Endothelial cell of umbilical vein (primary cell): Measurements from ENCODE around the gene LRRC66. TPM values are rescaled to one million over a fixed set of nuclear protein-coding genes. Genes with fewer than 3 reads are reported as not detected.

Experiments used
- BruUV-seq: library from RNA; stranded (reverse); fragments of 400-500 nt; replicated peaks from 2 replicates; lab custom pipeline; 2021; lab: Mats Ljungman, UMichigan
- CTCF ChIA-PET: fragments of 300-600, 350-600 bp; sonication (Branson Sonifier 250); formaldehyde crosslinking; loops from one replicate; lab custom pipeline; 2021; ENCODE audit warnings: antibody characterized with exemption, inconsistent platforms; lab: Charles Lee
- POLR2A ChIA-PET: fragments of 300-600, 350-600 bp; sonication (Branson Sonifier 250); formaldehyde crosslinking; loops from one replicate; lab custom pipeline; 2021; ENCODE audit warnings: antibody characterized with exemption, inconsistent platforms; lab: Charles Lee
- DNase-seq: peaks from one replicate; pipeline ENCODE4 v3.0.0-alpha.2; 2011; ENCODE audit warnings: low read depth, low spot score
- FAIRE-seq: peaks from 2 replicates; lab custom pipeline; 2011; peaks lifted over from hg19 to GRCh38; lab: Jason Lieb, UNC
- H2AFZ ChIP-seq: 2 replicates; pipeline ENCODE4 v1.6.0; 2012; ENCODE audit warnings: low read depth, low read length, control low read depth, inconsistent platforms
- H3K27ac ChIP-seq: 2 replicates; pipeline ENCODE4 v1.5.1; 2011; ENCODE audit warnings: low read depth, mild to moderate bottlenecking, control low read depth, low read length, moderate library complexity; ENCODE audit not compliant: insufficient read depth
- H3K27me3 ChIP-seq, 2 experiments: 2 replicates each; pipeline versions ENCODE4 v1.6.0 to v1.6.1; 2011; ENCODE audit warnings: low read length in 2 of 2, mixed read lengths in 1 of 2; ENCODE audit not compliant: control insufficient read depth in 2 of 2, insufficient read depth in 2 of 2
- H3K36me3 ChIP-seq, 2 experiments: 2 replicates in 1 of 2; 3 replicates in 1 of 2; pipeline ENCODE4 v1.5.1; 2011; ENCODE audit warnings: low read length in 2 of 2, mild to moderate bottlenecking in 1 of 2, moderate library complexity in 1 of 2; ENCODE audit not compliant: control insufficient read depth in 2 of 2, insufficient read depth in 2 of 2; ENCODE audit errors: extremely low read depth in 1 of 2
- H3K4me1 ChIP-seq: 3 replicates; pipeline ENCODE4 v1.5.1; 2011; ENCODE audit warnings: mild to moderate bottlenecking, low read length; ENCODE audit not compliant: control insufficient read depth, insufficient read depth; ENCODE audit errors: extremely low read depth
- H3K4me2 ChIP-seq: 2 replicates; pipeline ENCODE4 v1.6.1; 2011; ENCODE audit warnings: low read length, control low read depth, mixed read lengths; ENCODE audit not compliant: insufficient read depth
- H3K4me3 ChIP-seq, 3 experiments: fragments of 200-600 bp in 1 of 3; sonication (generic), shearing (Covaris generic) in 1 of 3; replicated peaks in 1 of 3; 2 replicates each; pipeline ENCODE4 v1.5.1; 2011 to 2016; ENCODE audit warnings: control low read depth in 3 of 3, low read length in 3 of 3, mild to moderate bottlenecking in 2 of 3, inconsistent platforms in 1 of 3, low read depth in 1 of 3, moderate library complexity in 1 of 3; ENCODE audit not compliant: insufficient read depth in 1 of 3
- H3K79me2 ChIP-seq: 2 replicates; pipeline ENCODE4 v1.6.0; 2012; ENCODE audit warnings: low read length, inconsistent platforms; ENCODE audit not compliant: control insufficient read depth, insufficient read depth
- H3K9ac ChIP-seq: replicated peaks from 2 replicates; pipeline ENCODE3; 2011; ENCODE audit warnings: low read length, control low read depth; ENCODE audit not compliant: insufficient read depth; ENCODE audit errors: extremely low read depth
- H3K9me1 ChIP-seq: replicated peaks from 3 replicates; pipeline ENCODE4 v1.6.0; 2011; ENCODE audit warnings: mild to moderate bottlenecking, low read length; ENCODE audit not compliant: control insufficient read depth, insufficient read depth; ENCODE audit errors: extremely low read depth
- H3K9me3 ChIP-seq: replicated peaks from 2 replicates; pipeline ENCODE4 v1.5.1; 2012; ENCODE audit warnings: low read length, inconsistent platforms; ENCODE audit not compliant: control insufficient read depth, insufficient read depth
- H4K20me1 ChIP-seq: replicated peaks from 2 replicates; pipeline ENCODE3; 2011; ENCODE audit warnings: mild to moderate bottlenecking, low read length; ENCODE audit not compliant: control insufficient read depth, insufficient read depth; ENCODE audit errors: extremely low read depth
- EZH2 ChIP-seq: IDR thresholded peaks from 2 replicates; pipeline ENCODE4 v1.6.1; 2012; ENCODE audit warnings: borderline replicate concordance, low read depth, mild to moderate bottlenecking, moderate library complexity, low read length, inconsistent platforms; ENCODE audit not compliant: severe bottlenecking
- FOS ChIP-seq: IDR thresholded peaks from 2 replicates; pipeline ENCODE4 v1.6.1; 2011; ENCODE audit warnings: mild to moderate bottlenecking, low read length, moderate library complexity, borderline replicate concordance; ENCODE audit not compliant: insufficient read depth
- GATA2 ChIP-seq: IDR thresholded peaks from 2 replicates; pipeline ENCODE4 v1.7.0; 2011; ENCODE audit warnings: low read depth, mild to moderate bottlenecking, moderate library complexity, mixed read lengths, low read length; ENCODE audit not compliant: insufficient read length, insufficient read depth
- JUN ChIP-seq: IDR thresholded peaks from 2 replicates; pipeline ENCODE4 v1.6.1; 2011; ENCODE audit warnings: borderline replicate concordance, low read depth; ENCODE audit not compliant: insufficient read length, insufficient read depth
- MYC ChIP-seq: IDR thresholded peaks from one replicate; pipeline ENCODE4 v1.6.1; 2011; ENCODE audit warnings: mild to moderate bottlenecking, low read depth, low read length
- POLR2A ChIP-seq: IDR thresholded peaks from 2 replicates; pipeline ENCODE4 v1.6.1; 2012; ENCODE audit warnings: low read depth, mild to moderate bottlenecking, control low read depth, low read length
- POLR2AphosphoS5 ChIP-seq: IDR thresholded peaks from 2 replicates; pipeline ENCODE4 v1.6.1; 2012; ENCODE audit warnings: low read depth, mild to moderate bottlenecking, control low read depth, low read length, moderate library complexity; ENCODE audit not compliant: insufficient read depth
- dilution Hi-C: fragments of 300-500 bp; cut with MboI; formaldehyde crosslinking; loops from one replicate; pipeline ENCODE4 v1.15.0; 2019; ENCODE audit warnings: low sequenced_read_pairs; ENCODE audit not compliant: extremely low pct_ligation_motif_present
- intact Hi-C: fragments of 100-400 bp; cut with micrococcal nuclease; formaldehyde crosslinking; loops from one replicate; pipeline ENCODE4 v1.10.0; 2022
- polyA plus RNA-seq, 4 experiments: library from polyadenylated mRNA; depleted of rRNA in 3 of 4; stranded (reverse) in 3 of 4; unstranded in 1 of 4; fragments of >200 nt; gene quantifications; 2 replicates each; pipeline versions ENCODE4 v1.2.1 to v1.2.3, GENCODE V29; 2011 to 2012; ENCODE audit warnings: missing spikeins in 1 of 4
- total RNA-seq: library from RNA; stranded (reverse); gene quantifications from 2 replicates; pipeline ENCODE4 v1.2.3, GENCODE V29; 2021
- TF ChIP-seq, protein P1 (sequence below), 2 donors: IDR thresholded peaks; 1 replicate in 1 of 2; 2 replicates in 1 of 2; pipeline ENCODE4 v1.5.1; 2011; ENCODE audit warnings: low read length in 2 of 2, mild to moderate bottlenecking in 2 of 2, moderate library complexity in 2 of 2, control low read depth in 1 of 2, inconsistent platforms in 1 of 2, low read depth in 1 of 2; ENCODE audit not compliant: insufficient read depth in 1 of 2; ENCODE audit errors: extremely low read depth in 1 of 2
- TF ChIP-seq, protein P2 (sequence below): IDR thresholded peaks from 2 replicates; pipeline ENCODE4 v1.6.1; 2011; ENCODE audit not compliant: insufficient read depth, insufficient read length

LRRC66 gene
- total and polyA plus RNA-seq, 2 donors (not counting 3 experiments of a cell fraction or from before 2014, with no cell fraction given) = 0.15 to 0.27 TPM

DNA sequence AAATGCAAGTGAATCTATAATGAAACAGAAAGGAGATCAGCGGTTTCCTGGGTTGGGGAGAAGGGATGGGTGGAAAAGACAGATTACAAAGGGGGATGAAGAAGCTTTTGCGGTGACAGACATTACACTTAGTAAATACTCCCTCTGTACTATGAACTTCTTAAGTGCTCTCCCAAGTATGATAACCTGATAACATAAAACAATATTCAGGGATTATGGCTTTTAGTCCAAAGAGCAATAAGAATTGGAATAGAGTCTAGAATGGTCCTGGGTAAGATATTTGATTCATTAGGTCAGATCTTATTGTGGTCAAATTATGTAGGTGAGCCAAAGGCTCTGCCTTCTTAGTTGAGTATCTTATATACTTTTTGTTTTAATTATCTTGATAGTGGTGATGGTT is 9.2 kb downstream of the LRRC66 start:
- Histone ChIP-seq H3K9me3 (no peaks in the 10 kb centered on the region), H3K4me1 (peaks cover 7% of the 10 kb centered on the region), H3K79me2 (no peaks in the 10 kb centered on the region), H3K27ac (no peak overlapping the region), H3K36me3 (no peaks in the 10 kb centered on the region), H3K4me2 (no peak overlapping the region), H3K27me3 (no peaks in the 10 kb centered on the region), H2AFZ (no peak overlapping the region), H4K20me1 (no peaks in the 10 kb centered on the region), H3K9me1 (no peaks in the 10 kb centered on the region), H3K9ac (no peak overlapping the region), H3K4me3 (no peak overlapping the region)
- POLR2A ChIA-PET = no interaction called here
- dilution Hi-C loops = no loop called here
- TF ChIP-seq, protein P1, sequence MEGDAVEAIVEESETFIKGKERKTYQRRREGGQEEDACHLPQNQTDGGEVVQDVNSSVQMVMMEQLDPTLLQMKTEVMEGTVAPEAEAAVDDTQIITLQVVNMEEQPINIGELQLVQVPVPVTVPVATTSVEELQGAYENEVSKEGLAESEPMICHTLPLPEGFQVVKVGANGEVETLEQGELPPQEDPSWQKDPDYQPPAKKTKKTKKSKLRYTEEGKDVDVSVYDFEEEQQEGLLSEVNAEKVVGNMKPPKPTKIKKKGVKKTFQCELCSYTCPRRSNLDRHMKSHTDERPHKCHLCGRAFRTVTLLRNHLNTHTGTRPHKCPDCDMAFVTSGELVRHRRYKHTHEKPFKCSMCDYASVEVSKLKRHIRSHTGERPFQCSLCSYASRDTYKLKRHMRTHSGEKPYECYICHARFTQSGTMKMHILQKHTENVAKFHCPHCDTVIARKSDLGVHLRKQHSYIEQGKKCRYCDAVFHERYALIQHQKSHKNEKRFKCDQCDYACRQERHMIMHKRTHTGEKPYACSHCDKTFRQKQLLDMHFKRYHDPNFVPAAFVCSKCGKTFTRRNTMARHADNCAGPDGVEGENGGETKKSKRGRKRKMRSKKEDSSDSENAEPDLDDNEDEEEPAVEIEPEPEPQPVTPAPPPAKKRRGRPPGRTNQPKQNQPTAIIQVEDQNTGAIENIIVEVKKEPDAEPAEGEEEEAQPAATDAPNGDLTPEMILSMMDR (IDR thresholded peaks at IDR 0.05; ENCODE audit: extremely low read depth in 1 of 2, insufficient read depth in 1 of 2, low read depth in 1 of 2, low read length in 2 of 2) = no peak
- TF ChIP-seq FOS = no peak
- TF ChIP-seq, protein P2, sequence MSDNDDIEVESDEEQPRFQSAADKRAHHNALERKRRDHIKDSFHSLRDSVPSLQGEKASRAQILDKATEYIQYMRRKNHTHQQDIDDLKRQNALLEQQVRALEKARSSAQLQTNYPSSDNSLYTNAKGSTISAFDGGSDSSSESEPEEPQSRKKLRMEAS = no peak
- no peak for TF ChIP-seq MYC
- no peak for TF ChIP-seq JUN
- TF ChIP-seq EZH2 = no peak
- TF ChIP-seq GATA2 = no peak
- TF ChIP-seq POLR2AphosphoS5 = no peak
- no peak for TF ChIP-seq POLR2A
- DNase-seq = no peak
- CTCF ChIA-PET = no interaction called here
- intact Hi-C loops = no loop called here
- FAIRE-seq = no peak
- no TSS peak for BruUV-seq
